IMR-90 (cell line): Measurements from ENCODE around the gene NDUFB10. TPM values are rescaled to one million over a fixed set of nuclear protein-coding genes. Genes with fewer than 3 reads are reported as not detected.

Experiments
- ATAC-seq: fragments of 200-7000 bp; cut with Tn5 transposase; 2 replicates; pipeline ENCODE4 v1.9.1; 2020; ENCODE audit warnings: low read depth, mild to moderate bottlenecking, moderate library complexity
- BruUV-seq: library from RNA; stranded (reverse); fragments of 400-500 nt; replicated peaks from 2 replicates; lab custom pipeline; 2021; lab: Mats Ljungman, UMichigan
- CTCF ChIA-PET: fragments of 300-600 bp; formaldehyde crosslinking; extraction: SDS; loops from one replicate; lab custom pipeline; 2021; ENCODE audit warnings: antibody characterized with exemption; lab: Yijun Ruan, JAX
- POLR2A ChIA-PET: fragments of 300-600 bp; sonication (Branson Sonifier 250); formaldehyde crosslinking; loops from one replicate; lab custom pipeline; 2022; ENCODE audit warnings: antibody characterized with exemption; ENCODE audit not compliant: unreplicated experiment; lab: Charles Lee
- DNase-seq: peaks from one replicate; pipeline ENCODE4 v3.0.0; 2013
- H2AFZ ChIP-seq: replicated peaks from 2 replicates; pipeline ENCODE3; 2013; ENCODE audit warnings: low read length, mild to moderate bottlenecking; ENCODE audit not compliant: poor library complexity
- H2AK5ac ChIP-seq: 2 replicates; pipeline ENCODE4 v1.6.1; 2013; ENCODE audit warnings: low read depth, low read length, inconsistent platforms
- H2AK9ac ChIP-seq: replicated peaks from 2 replicates; pipeline ENCODE3; 2013; ENCODE audit warnings: mild to moderate bottlenecking, low read depth, low read length, moderate library complexity; ENCODE audit not compliant: poor library complexity
- H2BK120ac ChIP-seq: 2 replicates; pipeline ENCODE4 v1.6.1; 2013; ENCODE audit warnings: low read depth, low read length, inconsistent platforms
- H2BK15ac ChIP-seq: 3 replicates; pipeline ENCODE4 v1.6.1; 2013; ENCODE audit warnings: low read depth, low read length, inconsistent platforms
- H2BK20ac ChIP-seq: 2 replicates; pipeline ENCODE4 v1.6.1; 2013; ENCODE audit warnings: low read depth, mild to moderate bottlenecking, inconsistent platforms, low read length, moderate library complexity
- H2BK5ac ChIP-seq: 2 replicates; pipeline ENCODE4 v1.6.1; 2013; ENCODE audit warnings: mild to moderate bottlenecking, low read depth, low read length, inconsistent platforms; ENCODE audit not compliant: poor library complexity, severe bottlenecking
- H3K14ac ChIP-seq: replicated peaks from 2 replicates; pipeline ENCODE4 v1.6.1; 2013; ENCODE audit warnings: low read depth, low read length, inconsistent platforms
- H3K18ac ChIP-seq: 2 replicates; pipeline ENCODE4 v1.6.1; 2013; ENCODE audit warnings: low read depth, low read length, control low read depth
- H3K23ac ChIP-seq: 2 replicates; pipeline ENCODE4 v1.6.1; 2013; ENCODE audit warnings: low read depth, low read length, inconsistent platforms
- H3K27ac ChIP-seq: 2 replicates; pipeline ENCODE4 v1.5.1; 2013; ENCODE audit warnings: mild to moderate bottlenecking, control low read depth, low read length; ENCODE audit not compliant: insufficient read depth
- H3K27me3 ChIP-seq: 2 replicates; pipeline ENCODE4 v1.6.1; 2013; ENCODE audit warnings: low read length; ENCODE audit not compliant: control insufficient read depth, insufficient read depth
- H3K36me3 ChIP-seq: 2 replicates; pipeline ENCODE4 v1.6.1; 2013; ENCODE audit warnings: low read length, mixed read lengths; ENCODE audit not compliant: control insufficient read depth, insufficient read depth
- H3K4ac ChIP-seq: 2 replicates; pipeline ENCODE4 v1.6.1; 2013; ENCODE audit warnings: low read depth, low read length, inconsistent platforms
- H3K4me1 ChIP-seq: 2 replicates; pipeline ENCODE4 v1.6.1; 2013; ENCODE audit warnings: low read length, mixed read lengths; ENCODE audit not compliant: control insufficient read depth, insufficient read depth
- H3K4me2 ChIP-seq: 2 replicates; pipeline ENCODE4 v1.6.1; 2013; ENCODE audit warnings: low read depth, mild to moderate bottlenecking, control low read depth, low read length, moderate library complexity
- H3K4me3 ChIP-seq: 2 replicates; pipeline ENCODE4 v1.5.1; 2013; ENCODE audit warnings: low read depth, mild to moderate bottlenecking, control low read depth, low read length, moderate library complexity; ENCODE audit not compliant: insufficient read depth
- H3K56ac ChIP-seq: 2 replicates; pipeline ENCODE4 v1.6.1; 2013; ENCODE audit warnings: low read length, inconsistent platforms; ENCODE audit not compliant: insufficient read depth; ENCODE audit errors: extremely low read depth
- H3K79me1 ChIP-seq, 2 experiments: 2 replicates each; pipeline ENCODE4 v1.6.1; 2013; ENCODE audit warnings: low read length in 2 of 2, inconsistent platforms in 1 of 2, low read depth in 1 of 2
- H3K9ac ChIP-seq: 2 replicates; pipeline ENCODE4 v1.6.1; 2013; ENCODE audit warnings: low read depth, low read length, control low read depth
- H3K9me1 ChIP-seq: 2 replicates; pipeline ENCODE4 v1.6.1; 2013; ENCODE audit warnings: low read length, inconsistent platforms; ENCODE audit not compliant: insufficient read depth
- H3K9me3 ChIP-seq: 2 replicates; pipeline ENCODE4 v1.6.1; 2013; ENCODE audit warnings: low read length; ENCODE audit not compliant: control insufficient read depth, insufficient read depth
- H4K20me1 ChIP-seq: 2 replicates; pipeline ENCODE4 v1.6.1; 2013; ENCODE audit warnings: low read length, inconsistent platforms; ENCODE audit not compliant: insufficient read depth
- H4K5ac ChIP-seq: 2 replicates; pipeline ENCODE4 v1.6.1; 2013; ENCODE audit warnings: mild to moderate bottlenecking, low read depth, low read length, control low read depth
- H4K8ac ChIP-seq, 2 experiments: 2 replicates each; pipeline ENCODE4 v1.6.1; 2013; ENCODE audit warnings: low read depth in 2 of 2, low read length in 2 of 2, control low read depth in 1 of 2, inconsistent platforms in 1 of 2
- H4K91ac ChIP-seq: 2 replicates; pipeline ENCODE4 v1.6.1; 2013; ENCODE audit warnings: low read depth, low read length, inconsistent platforms; ENCODE audit not compliant: insufficient read depth
- BHLHE40 ChIP-seq: fragments of 150-350 bp; IDR thresholded peaks from 2 replicates; pipeline ENCODE4 v1.6.1; 2016; ENCODE audit warnings: mild to moderate bottlenecking, low read depth, low read length
- CEBPB ChIP-seq: IDR thresholded peaks from 2 replicates; pipeline ENCODE4 v1.6.1; 2012; ENCODE audit warnings: low read depth, low read length, improper control_type of control experiment
- CHD1 ChIP-seq: IDR thresholded peaks from 2 replicates; pipeline ENCODE4 v1.6.1; 2012; ENCODE audit warnings: low read depth, low read length, improper control_type of control experiment
- ELK1 ChIP-seq: fragments of 150-350 bp; IDR thresholded peaks from 2 replicates; pipeline ENCODE4 v1.6.1; 2016; ENCODE audit warnings: low read depth, mild to moderate bottlenecking, low read length, moderate library complexity, borderline replicate concordance
- FOS ChIP-seq: fragments of 150-350 bp; IDR thresholded peaks from 2 replicates; pipeline ENCODE4 v1.6.1; 2016; ENCODE audit warnings: low read depth, low read length
- MXI1 ChIP-seq: IDR thresholded peaks from 2 replicates; pipeline ENCODE4 v1.6.1; 2012; ENCODE audit warnings: low read depth, mild to moderate bottlenecking, low read length, moderate library complexity, borderline replicate concordance
- NFE2L2 ChIP-seq: fragments of 150-350 bp; IDR thresholded peaks from 2 replicates; pipeline ENCODE4 v1.6.1; 2016; ENCODE audit warnings: low read depth, mild to moderate bottlenecking, low read length
- RAD21 ChIP-seq: IDR thresholded peaks from 2 replicates; pipeline ENCODE4 v1.6.1; 2012; ENCODE audit warnings: low read length, improper control_type of control experiment
- RCOR1 ChIP-seq: IDR thresholded peaks from 2 replicates; pipeline ENCODE4 v1.6.1; 2012; ENCODE audit warnings: mild to moderate bottlenecking, low read length, improper control_type of control experiment; ENCODE audit not compliant: insufficient replicate concordance
- WGBS, 2 experiments: methylation state at CpG; one replicate each; pipeline versions ENCODE4 v1.1.5 to v1.1.7; 2013; ENCODE audit warnings: missing lambda C conversion rate in 2 of 2; ENCODE audit not compliant: insufficient read length in 1 of 2; ENCODE audit errors: extremely low coverage in 2 of 2; 5-methylcytosine and 5-hydroxymethylcytosine counted together
- dilution Hi-C: fragments of 300-500 bp; cut with HindIII; formaldehyde crosslinking; loops from one replicate; pipeline ENCODE4 v1.14.3; 2018; ENCODE audit warnings: low sequenced_read_pairs; ENCODE audit not compliant: unreplicated experiment
- in situ Hi-C: fragments of 300-500 bp; cut with MboI; formaldehyde crosslinking; loops from 3 replicates; pipeline ENCODE4 v1.14.3; 2019; ENCODE audit warnings: low sequenced_read_pairs, inconsistent platforms, mixed read lengths
- intact Hi-C: fragments of 100-400 bp; cut with micrococcal nuclease; formaldehyde crosslinking; loops from 2 replicates; pipeline ENCODE4 v1.10.0; 2022
- polyA plus RNA-seq, 3 experiments: library from polyadenylated mRNA; depleted of rRNA; stranded (reverse); fragments of >200 nt; gene quantifications; 2 replicates each; pipeline ENCODE4 v1.2.3, GENCODE V29; 2012; ENCODE audit warnings: low replicate concordance in 1 of 3
- total RNA-seq: library from RNA; depleted of rRNA; stranded (reverse); fragments of >200 nt; gene quantifications from 2 replicates; pipeline ENCODE4 v1.2.3, GENCODE V29; 2012

The NDUFB10 gene
- total and polyA plus RNA-seq, 2 of the 4 experiments (the other 2 are of a cell fraction) = 189 to 220 TPM

- Histone ChIP-seq H3K4me3 (no peak overlapping the region), H3K14ac (no peak overlapping the region), H2AFZ (no peak overlapping the region), H3K18ac (no peak overlapping the region), H3K9me1 (peaks cover 3% of the 10 kb centered on the region; the same call in 1 of the 2 replicates), H4K5ac (no peak overlapping the region), H3K4me2 (no peak overlapping the region), H2AK9ac (peak overlapping the region; percentile 55), H3K79me1 (peaks cover 5 to 31% of the 10 kb centered on the region in 2 experiments), H4K91ac (no peak overlapping the region), H2BK15ac (no peak overlapping the region), H3K23ac (no peak overlapping the region), H3K56ac (no peak overlapping the region), H3K27ac (no peak overlapping the region), H2BK20ac (no peak overlapping the region), H3K9ac (no peak overlapping the region), H3K36me3 (peaks cover 48% of the 10 kb centered on the region), H3K9me3 (no peaks in the 10 kb centered on the region), H4K8ac (no peak overlapping the region), H4K20me1 (no peaks in the 10 kb centered on the region; the same call in 1 of the 2 replicates), H2AK5ac (no peak overlapping the region), H3K27me3 (peaks cover 10% of the 10 kb centered on the region; the same call in 1 of the 2 replicates), H3K4me1 (peaks cover 6% of the 10 kb centered on the region), H2BK120ac (no peak overlapping the region), H3K4ac (no peak overlapping the region), H2BK5ac (no peak overlapping the region)
- CTCF ChIA-PET = no interaction called here
- in situ Hi-C loops (no loop called here), intact Hi-C loops (no loop called here), dilution Hi-C loops (no loop called here)
- 95% methylated on average over 11 of the region's 33 CpGs; no CpG with 5 or more reads in 1 of the 2 experiments for WGBS, 2 experiments
- POLR2A ChIA-PET = no interaction called here
- TSS peak; percentile 50 for BruUV-seq
- TF ChIP-seq MXI1 = no peak
- no peak for TF ChIP-seq RCOR1
- TF ChIP-seq BHLHE40 = no peak
- TF ChIP-seq ELK1 = no peak
- no peak for TF ChIP-seq RAD21
- no peak for TF ChIP-seq CHD1
- no peak for TF ChIP-seq NFE2L2
- TF ChIP-seq CEBPB = no peak
- TF ChIP-seq FOS = no peak
- DNase-seq = no peak
- no peak for ATAC-seq
These were observed 16.3 kb downstream of the NDUFB10 start for GRCh38 chr16:1975432-1976215.
